Gastrocnemius medialis (tissue), 4 donors: Measurements from ENCODE around the gene VSTM2L.

Experiments
- CTCF ChIP-seq, 5 experiments: fragments of 450-650 bp in 3 of 5; fragments of 200-600 bp in 2 of 5; sonication (generic) in 2 of 5; IDR thresholded peaks in 4 of 5; conservative IDR thresholded peaks in 1 of 5; 1 replicate in 4 of 5; 2 replicates in 1 of 5; pipeline ENCODE4 v1.5.1; 2016 to 2019; ENCODE audit warnings: antibody characterized with exemption in 5 of 5, mild to moderate bottlenecking in 3 of 5, moderate library complexity in 3 of 5
- POLR2A ChIP-seq, 2 donors: fragments of 450-650 bp; IDR thresholded peaks; one replicate each; pipeline ENCODE4 v1.6.1; 2017; ENCODE audit warnings: antibody characterized with exemption in 2 of 2, mild to moderate bottlenecking in 2 of 2, moderate library complexity in 2 of 2

- no peak for TF ChIP-seq POLR2A (IDR thresholded peaks at IDR 0.05)
- TF ChIP-seq CTCF (IDR thresholded peaks at IDR 0.05 in 4 of 5, conservative IDR thresholded peaks at IDR 0.05 in 1 of 5), result no peak
These were observed 67.9 kb downstream of the VSTM2L start for GRCh38 chr20:37970856-37971245.
